OCI-LY3 (cell line): ENCODE measurements around the gene TPM1.

Experiments
- H2AFZ ChIP-seq: fragments of 200-600, 300-600 bp; shearing (Covaris generic); 2 replicates; pipeline ENCODE4 v1.6.0; 2014; ENCODE audit warnings: antibody characterized with exemption, low read depth, low read length
- H3K27ac ChIP-seq: fragments of 200-600, 300-600 bp; sonication (generic); 2 replicates; pipeline ENCODE4 v1.5.1; 2014; ENCODE audit warnings: mild to moderate bottlenecking, low read length, moderate library complexity, mixed read lengths
- H3K27me3 ChIP-seq: fragments of 200-600, 300-600 bp; sonication (generic); 2 replicates; pipeline ENCODE4 v1.6.1; 2014; ENCODE audit warnings: low read depth, low read length, mixed read lengths
- H3K36me3 ChIP-seq: fragments of 200-600, 300-600 bp; sonication (generic); replicated peaks from 2 replicates; pipeline ENCODE3; 2014; ENCODE audit warnings: low read depth, low read length, mixed read lengths
- H3K4me1 ChIP-seq: fragments of 300-600, 200-600 bp; sonication (generic); 2 replicates; pipeline ENCODE4 v1.6.1; 2014; ENCODE audit warnings: low read length, mixed read lengths
- H3K4me2 ChIP-seq: fragments of 200-600, 300-600 bp; sonication (generic); 2 replicates; pipeline ENCODE4 v1.6.1; 2014; ENCODE audit warnings: low read length, mixed read lengths
- H3K4me3 ChIP-seq: fragments of 300-600, 200-600 bp; sonication (generic); 2 replicates; pipeline ENCODE4 v1.5.1; 2014; ENCODE audit warnings: antibody characterized with exemption, mild to moderate bottlenecking, low read length, moderate library complexity
- H3K79me2 ChIP-seq: fragments of 300-600, 200-600 bp; shearing (Covaris generic); 2 replicates; pipeline ENCODE4 v1.6.1; 2014; ENCODE audit warnings: mild to moderate bottlenecking, low read length, mixed read lengths
- H3K9ac ChIP-seq: fragments of 300-600, 200-600 bp; shearing (Covaris generic); 2 replicates; pipeline ENCODE4 v1.6.0; 2014; ENCODE audit warnings: mild to moderate bottlenecking, low read length, moderate library complexity
- H3K9me3 ChIP-seq: fragments of 200-600, 300-600 bp; shearing (Covaris generic); 2 replicates; pipeline ENCODE4 v1.6.1; 2014; ENCODE audit warnings: low read length, mixed read lengths; ENCODE audit not compliant: insufficient read depth
- H4K20me1 ChIP-seq: fragments of 200-600, 300-600 bp; sonication (generic); 2 replicates; pipeline ENCODE4 v1.6.1; 2016; ENCODE audit warnings: low read length, mixed read lengths; ENCODE audit not compliant: insufficient read depth
- CTCF ChIP-seq: fragments of 200-600, 300-600 bp; sonication (generic); IDR thresholded peaks from 2 replicates; pipeline ENCODE4 v1.5.1; 2014; ENCODE audit warnings: antibody characterized with exemption, low read length, low read depth
- EZH2phosphoT487 ChIP-seq: fragments of 200-600 bp; shearing (Covaris generic); IDR thresholded peaks from 2 replicates; pipeline ENCODE4 v1.6.1; 2018; ENCODE audit warnings: antibody characterized with exemption, mixed run types, low read depth

The TPM1 gene

GRCh38 chr15:63037976-63038720 is 4.4 kb upstream of the TPM1 start:
- TF ChIP-seq CTCF (no peak), EZH2phosphoT487 (no peak)
- no peak overlapping the region for H2AFZ ChIP-seq
- no peaks in the 10 kb centered on the region for H3K79me2 ChIP-seq
- peaks cover 2% of the 10 kb centered on the region; the same call in 1 of the 2 replicates for H3K27me3 ChIP-seq
- H4K20me1 ChIP-seq, result no peaks in the 10 kb centered on the region
- H3K4me1 ChIP-seq, result no peaks in the 10 kb centered on the region
- H3K36me3 ChIP-seq, result no peaks in the 10 kb centered on the region
- H3K27ac ChIP-seq, result no peak overlapping the region
- no peaks in the 10 kb centered on the region for H3K9me3 ChIP-seq
- H3K4me2 ChIP-seq, result no peak overlapping the region
- no peak overlapping the region for H3K4me3 ChIP-seq
- H3K9ac ChIP-seq, result no peak overlapping the region

GRCh38 chr15:63038926-63039673 is 3.4 kb upstream of the TPM1 start:
- Histone ChIP-seq H2AFZ (no peak overlapping the region), H3K27ac (no peak overlapping the region), H3K9ac (no peak overlapping the region), H3K36me3 (no peaks in the 10 kb centered on the region), H4K20me1 (no peaks in the 10 kb centered on the region), H3K79me2 (no peaks in the 10 kb centered on the region), H3K4me1 (no peaks in the 10 kb centered on the region), H3K4me3 (no peak overlapping the region), H3K4me2 (no peak overlapping the region), H3K27me3 (peaks cover 3% of the 10 kb centered on the region), H3K9me3 (no peaks in the 10 kb centered on the region)
- TF ChIP-seq EZH2phosphoT487 (no peak), CTCF (no peak)

- Histone ChIP-seq H3K4me2 (no peak overlapping the region), H3K36me3 (no peaks in the 10 kb centered on the region), H3K79me2 (no peaks in the 10 kb centered on the region), H3K27ac (no peak overlapping the region), H3K4me1 (no peaks in the 10 kb centered on the region), H3K9me3 (no peaks in the 10 kb centered on the region), H3K27me3 (peaks cover 9% of the 10 kb centered on the region), H4K20me1 (no peaks in the 10 kb centered on the region), H3K9ac (no peak overlapping the region), H3K4me3 (no peak overlapping the region), H2AFZ (no peak overlapping the region)
- no peak for TF ChIP-seq CTCF
- TF ChIP-seq EZH2phosphoT487, result no peak
Observed at GRCh38 chr15:63039811-63040210, 2.7 kb upstream of the TPM1 start.

- H2AFZ ChIP-seq, result no peak overlapping the region
- no peaks in the 10 kb centered on the region for H4K20me1 ChIP-seq
- no peak overlapping the region for H3K4me3 ChIP-seq
- no peaks in the 10 kb centered on the region for H3K4me1 ChIP-seq
- H3K9me3 ChIP-seq, result no peaks in the 10 kb centered on the region
- peaks cover 14% of the 10 kb centered on the region for H3K27me3 ChIP-seq
- no peaks in the 10 kb centered on the region for H3K79me2 ChIP-seq
- no peaks in the 10 kb centered on the region for H3K36me3 ChIP-seq
- no peak overlapping the region for H3K9ac ChIP-seq
- H3K27ac ChIP-seq, result no peak overlapping the region
- TF ChIP-seq CTCF (no peak), EZH2phosphoT487 (no peak)
- H3K4me2 ChIP-seq, result no peak overlapping the region
Observed at GRCh38 chr15:63040509-63040908, 2.0 kb upstream of the TPM1 start.
